CD1c-positive myeloid dendritic cell (primary cell): Measurements from ENCODE around the gene PSG6.
"Not testable (repeated sequence)": the region's sequence is repeated elsewhere in the genome, so short reads cannot be mapped to it uniquely, and the experiment has no call there.

Experiments used
- DNase-seq: peaks from one replicate; pipeline ENCODE4 v3.0.0-alpha.2; 2016; ENCODE audit errors: extremely low spot score

The PSG6 gene

GRCh38 chr19:42853231-42853630 is 64.5 kb downstream of the PSG6 start:
- not testable (repeated sequence) for DNase-seq

DNA sequence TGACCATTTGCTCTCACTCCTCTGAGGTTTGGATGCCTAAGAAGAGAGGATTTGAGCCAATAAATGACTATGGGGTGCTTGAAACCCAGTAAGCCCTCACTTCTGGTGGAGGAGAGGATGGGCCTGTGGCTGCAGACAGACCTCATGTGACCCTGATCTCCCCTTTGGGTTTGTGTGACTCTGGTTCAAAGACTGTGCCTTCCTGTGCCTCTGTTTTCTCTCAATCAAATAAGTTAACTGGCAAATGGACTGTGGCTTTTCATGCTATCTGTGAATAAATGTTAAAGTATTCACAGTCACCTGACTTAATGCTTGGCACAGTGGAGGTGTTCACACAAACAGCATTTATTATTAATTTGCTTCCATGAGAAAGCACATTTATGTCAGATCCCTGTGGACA is 64.9 kb downstream of the PSG6 start:
- not testable (repeated sequence) for DNase-seq
